Prostate gland (tissue), 2 donors: ENCODE data around the gene MLPH. TPM values are rescaled to one million over a fixed set of nuclear protein-coding genes. Genes with fewer than 3 reads are reported as not detected.

ENCODE experiments used
- DNase-seq: peaks from one replicate; pipeline ENCODE4 v3.0.0-alpha.2; 2019; ENCODE audit warnings: low spot score
- H3K27ac ChIP-seq, 2 donors: fragments of 200-600 bp; sonication (generic); 2 replicates each; pipeline ENCODE4 v1.5.1; 2017 to 2019
- H3K27me3 ChIP-seq: fragments of 200-600 bp; sonication (generic); replicated peaks from 2 replicates; pipeline ENCODE4 v1.5.1; 2019; ENCODE audit not compliant: insufficient read depth
- H3K36me3 ChIP-seq, 2 donors: fragments of 200-600 bp; sonication (generic); 1 replicate in 1 of 2; 2 replicates in 1 of 2; pipeline versions ENCODE4 v1.5.1 to v1.8.1; 2017 to 2019
- H3K4me1 ChIP-seq: fragments of 200-600 bp; sonication (generic); replicated peaks from 2 replicates; pipeline ENCODE4 v1.5.1; 2019
- H3K4me3 ChIP-seq, 2 donors: fragments of 200-600 bp; sonication (generic); 2 replicates each; pipeline ENCODE4 v1.5.1; 2017 to 2019
- H3K9me3 ChIP-seq: fragments of 200-600 bp; sonication (generic); 2 replicates; pipeline ENCODE4 v1.5.1; 2017
- POLR2A ChIP-seq: fragments of 450-650 bp; IDR thresholded peaks from one replicate; pipeline ENCODE4 v1.6.1; 2016; ENCODE audit warnings: antibody characterized with exemption, mild to moderate bottlenecking
- POLR2AphosphoS5 ChIP-seq: sonication (generic); formaldehyde crosslinking; IDR thresholded peaks from one replicate; pipeline ENCODE4 v1.6.1; 2017; ENCODE audit warnings: antibody characterized with exemption
- WGBS: methylation state at CpG from one replicate; pipeline ENCODE4 v1.1.5; 2018; 5-methylcytosine and 5-hydroxymethylcytosine counted together
- intact Hi-C: fragments of 100-400 bp; cut with DNase I; formaldehyde crosslinking; loops from one replicate; pipeline ENCODE4 v1.14.2; 2022
- total RNA-seq, 2 donors: library from RNA; depleted of rRNA; stranded (reverse); fragments of >200 nt; gene quantifications; one replicate each; pipeline ENCODE4 v1.1.0, GENCODE V29; 2016
- TF ChIP-seq, protein P1 (sequence below), 4 experiments: fragments of 200-600 bp in 2 of 4; fragments of 450-650 bp in 2 of 4; sonication (generic) in 2 of 4; IDR thresholded peaks; 1 replicate in 3 of 4; 2 replicates in 1 of 4; pipeline ENCODE4 v1.5.1; 2016 to 2019; ENCODE audit warnings: antibody characterized with exemption in 4 of 4, mild to moderate bottlenecking in 2 of 4, moderate library complexity in 2 of 4

MLPH gene
- total RNA-seq, 2 donors from 2014 or later = 371 to 393 TPM

GRCh38 chr2:237501892-237502513 is 15.0 kb downstream of the MLPH start:
- 49% methylated on average over 2 of the region's 2 CpGs for WGBS
- Histone ChIP-seq H3K27me3 (no peaks in the 10 kb centered on the region), H3K9me3 (no peaks in the 10 kb centered on the region), H3K4me3 (no peak overlapping the region), H3K36me3 (no peaks in the 10 kb centered on the region), H3K27ac (peak overlapping the region; percentile 90 to 98), H3K4me1 (peaks cover 31% of the 10 kb centered on the region)
- no peak for DNase-seq
- TF ChIP-seq POLR2A = no peak
- TF ChIP-seq, protein P1, sequence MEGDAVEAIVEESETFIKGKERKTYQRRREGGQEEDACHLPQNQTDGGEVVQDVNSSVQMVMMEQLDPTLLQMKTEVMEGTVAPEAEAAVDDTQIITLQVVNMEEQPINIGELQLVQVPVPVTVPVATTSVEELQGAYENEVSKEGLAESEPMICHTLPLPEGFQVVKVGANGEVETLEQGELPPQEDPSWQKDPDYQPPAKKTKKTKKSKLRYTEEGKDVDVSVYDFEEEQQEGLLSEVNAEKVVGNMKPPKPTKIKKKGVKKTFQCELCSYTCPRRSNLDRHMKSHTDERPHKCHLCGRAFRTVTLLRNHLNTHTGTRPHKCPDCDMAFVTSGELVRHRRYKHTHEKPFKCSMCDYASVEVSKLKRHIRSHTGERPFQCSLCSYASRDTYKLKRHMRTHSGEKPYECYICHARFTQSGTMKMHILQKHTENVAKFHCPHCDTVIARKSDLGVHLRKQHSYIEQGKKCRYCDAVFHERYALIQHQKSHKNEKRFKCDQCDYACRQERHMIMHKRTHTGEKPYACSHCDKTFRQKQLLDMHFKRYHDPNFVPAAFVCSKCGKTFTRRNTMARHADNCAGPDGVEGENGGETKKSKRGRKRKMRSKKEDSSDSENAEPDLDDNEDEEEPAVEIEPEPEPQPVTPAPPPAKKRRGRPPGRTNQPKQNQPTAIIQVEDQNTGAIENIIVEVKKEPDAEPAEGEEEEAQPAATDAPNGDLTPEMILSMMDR (IDR thresholded peaks at IDR 0.05) = no peak
- intact Hi-C loops = no loop called here

DNA sequence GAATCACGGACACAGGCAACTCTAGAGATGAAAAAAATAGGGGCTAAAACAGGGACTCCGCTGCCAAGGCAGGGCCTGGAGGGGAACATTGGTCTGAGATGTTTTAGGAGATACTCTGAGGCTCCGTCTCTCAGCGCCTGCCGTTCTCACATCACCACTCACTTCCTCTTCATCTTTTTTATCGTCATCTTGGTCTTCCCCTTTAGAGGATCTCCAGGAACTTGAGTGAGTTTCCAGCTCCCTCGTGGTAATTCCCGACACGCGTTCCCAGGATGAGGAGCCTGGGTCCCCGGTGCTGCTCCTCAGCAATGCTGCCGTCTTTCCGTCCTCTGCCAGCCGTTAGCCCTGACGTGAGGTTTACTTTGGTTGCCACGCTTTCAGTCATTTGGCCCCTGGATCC is 16.1 kb downstream of the MLPH start:
- Histone ChIP-seq H3K27me3 (no peaks in the 10 kb centered on the region), H3K4me1 (peaks cover 27% of the 10 kb centered on the region), H3K27ac (peak overlapping the region; percentile 90 to 98), H3K36me3 (no peaks in the 10 kb centered on the region), H3K9me3 (no peaks in the 10 kb centered on the region), H3K4me3 (no peak overlapping the region)
- WGBS = 95% methylated on average over 16 of the region's 16 CpGs
- TF ChIP-seq, protein P1 (IDR thresholded peaks at IDR 0.05) = no peak
- TF ChIP-seq POLR2A (no peak), POLR2AphosphoS5 (no peak)
- DNase-seq = no peak
- intact Hi-C loops = no loop called here

DNA sequence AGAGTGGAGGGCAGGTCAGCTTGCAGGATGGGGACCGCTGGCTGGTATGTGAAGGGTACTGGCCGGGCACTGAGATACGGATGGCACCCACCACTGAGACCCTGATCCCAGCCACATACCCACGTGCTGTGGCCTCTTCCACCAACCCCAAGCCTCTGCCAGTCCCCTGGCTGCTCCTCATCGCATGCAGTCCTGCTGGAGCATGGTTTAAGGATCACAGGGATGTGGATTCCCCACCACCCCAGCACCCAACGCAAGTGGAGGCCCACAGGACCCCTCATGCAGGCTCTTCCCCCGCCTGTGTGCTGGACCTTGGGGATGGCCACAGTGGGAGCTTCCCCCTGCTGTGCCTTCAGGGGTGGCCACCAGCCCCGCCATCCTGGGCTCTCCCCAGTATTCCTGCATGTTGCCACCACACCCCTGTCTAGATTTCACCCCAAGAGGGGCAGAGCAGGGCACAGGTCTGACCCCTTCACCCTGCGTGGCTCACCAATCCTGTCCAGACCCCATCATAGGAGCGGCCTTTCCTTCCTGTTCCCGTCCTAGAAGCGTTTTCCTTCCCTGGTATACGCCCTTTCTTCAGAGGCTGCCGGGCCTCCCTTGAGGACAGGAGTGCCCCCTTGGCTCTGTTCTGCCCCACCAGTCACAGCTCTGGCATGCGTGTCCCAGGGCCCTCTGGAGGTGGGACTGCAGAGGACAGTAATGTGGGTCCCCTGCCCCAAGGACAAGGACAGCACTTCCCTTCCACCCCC is 18.3 kb downstream of the MLPH start:
- WGBS = 95% methylated on average over 13 of the region's 15 CpGs
- Histone ChIP-seq H3K4me3 (no peak overlapping the region), H3K27me3 (no peaks in the 10 kb centered on the region), H3K9me3 (no peaks in the 10 kb centered on the region), H3K27ac (peak overlapping the region; percentile 90 to 98), H3K36me3 (no peaks in the 10 kb centered on the region), H3K4me1 (peaks cover 34% of the 10 kb centered on the region)
- no peak for DNase-seq
- intact Hi-C loops = no loop called here
- TF ChIP-seq POLR2AphosphoS5 = no peak
- TF ChIP-seq POLR2A = no peak
- TF ChIP-seq, protein P1 (IDR thresholded peaks at IDR 0.05) = no peak

- WGBS = 33% methylated on average over 7 of the region's 7 CpGs
- peak overlapping the region; percentile 29 to 98 for H3K27ac ChIP-seq
- H3K36me3 ChIP-seq = no peaks in the 10 kb centered on the region
- no peaks in the 10 kb centered on the region for H3K27me3 ChIP-seq
- H3K4me3 ChIP-seq = no peak overlapping the region
- no peaks in the 10 kb centered on the region for H3K9me3 ChIP-seq
- intact Hi-C loops = no loop called here
- DNase-seq = no peak
- TF ChIP-seq, protein P1 (IDR thresholded peaks at IDR 0.05) = no peak
- TF ChIP-seq POLR2AphosphoS5 (no peak), POLR2A (no peak)
- peaks cover 37% of the 10 kb centered on the region for H3K4me1 ChIP-seq
Observed at GRCh38 chr2:237507512-237507911, 20.5 kb downstream of the MLPH start.

DNA sequence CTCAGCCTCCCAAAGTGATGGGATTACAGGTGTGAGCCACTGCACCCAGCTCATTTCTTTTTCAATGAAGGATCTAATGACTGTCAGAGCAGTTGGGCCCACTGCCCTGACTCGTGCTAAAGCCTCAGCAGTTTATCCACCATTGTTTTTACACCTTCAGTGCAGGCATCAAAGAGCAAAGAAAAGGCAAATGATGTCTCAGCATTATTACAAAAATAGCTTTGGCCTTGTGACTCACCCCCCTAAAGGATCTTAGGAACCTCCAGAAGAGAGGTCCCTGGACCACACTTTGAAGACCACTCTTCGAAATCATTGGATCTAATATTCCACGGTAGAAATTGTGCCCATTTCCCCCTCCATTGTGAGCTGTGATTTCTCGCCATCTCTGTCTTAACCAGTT is 21.3 kb downstream of the MLPH start:
- H3K4me1 ChIP-seq = peaks cover 38% of the 10 kb centered on the region
- no peaks in the 10 kb centered on the region for H3K36me3 ChIP-seq
- H3K27me3 ChIP-seq = no peaks in the 10 kb centered on the region
- H3K27ac ChIP-seq = peak overlapping the region; percentile 71 to 98
- no peaks in the 10 kb centered on the region for H3K9me3 ChIP-seq
- no peak overlapping the region for H3K4me3 ChIP-seq
- intact Hi-C loops = no loop called here
- no peak for DNase-seq
- TF ChIP-seq POLR2AphosphoS5 = no peak
- 88% methylated on average over 4 of the region's 4 CpGs for WGBS
